GM21786 (cell line): ENCODE measurements around the gene INSIG2.

Source experiments
- ATAC-seq: cut with Tn5 transposase; IDR thresholded peaks from one replicate; pipeline ENCODE4 v1.9.1; 2021; ENCODE audit not compliant: unreplicated experiment

The INSIG2 gene

GRCh38 chr2:118088051-118089024 is at the start of gene INSIG2:
TSS of gene INSIG2 (plus strand) at chr2:118088471. CDS start at chr2:118096557, 8,086 bp downstream.
- ATAC-seq = peak; percentile 96

- ATAC-seq = no peak
Measured at GRCh38 chr2:118040891-118041290, 47.4 kb upstream of the INSIG2 start.

- no peak for ATAC-seq
Measured at GRCh38 chr2:118044103-118044716, 44.1 kb upstream of the INSIG2 start.

GRCh38 chr2:118044854-118045253 is 43.4 kb upstream of the INSIG2 start:
- ATAC-seq = no peak

GRCh38 chr2:118045286-118045685 is 43.0 kb upstream of the INSIG2 start:
- no peak for ATAC-seq

- peak; percentile 41 for ATAC-seq
Measured at GRCh38 chr2:118046634-118047210, 41.5 kb upstream of the INSIG2 start.

GRCh38 chr2:118047380-118047826 is 40.9 kb upstream of the INSIG2 start:
- no peak for ATAC-seq

GRCh38 chr2:118048401-118048800 is 39.9 kb upstream of the INSIG2 start:
- no peak for ATAC-seq

- ATAC-seq = peak; percentile 28
Measured at GRCh38 chr2:118049140-118049815, 39.0 kb upstream of the INSIG2 start.

GRCh38 chr2:118049816-118050140 is 38.5 kb upstream of the INSIG2 start:
- peak; percentile 85 for ATAC-seq

- no peak for ATAC-seq
Measured at GRCh38 chr2:118050386-118050785, 37.9 kb upstream of the INSIG2 start.

GRCh38 chr2:118050974-118051373 is 37.3 kb upstream of the INSIG2 start:
- no peak for ATAC-seq

GRCh38 chr2:118051826-118052358 is 36.4 kb upstream of the INSIG2 start:
- no peak for ATAC-seq

- no peak for ATAC-seq
Measured at GRCh38 chr2:118052474-118052873, 35.8 kb upstream of the INSIG2 start.

GRCh38 chr2:118053681-118054080 is 34.6 kb upstream of the INSIG2 start:
- ATAC-seq = no peak

GRCh38 chr2:118054213-118055008 is 33.9 kb upstream of the INSIG2 start:
- no peak for ATAC-seq

- ATAC-seq = peak; percentile 81
Measured at GRCh38 chr2:118055512-118056164, 32.6 kb upstream of the INSIG2 start.

GRCh38 chr2:118056165-118056534 is 32.1 kb upstream of the INSIG2 start:
- ATAC-seq = peak; percentile 87

GRCh38 chr2:118056801-118057200 is 31.5 kb upstream of the INSIG2 start:
- no peak for ATAC-seq

- ATAC-seq = no peak
Measured at GRCh38 chr2:118058951-118059350, 29.3 kb upstream of the INSIG2 start.
